Astrocyte of the hippocampus (primary cell): ENCODE measurements around the gene SURF4.
A peak's percentile ranks its signal among the peaks of the same experiment; 100 is the strongest.

Experiments
- DNase-seq: peaks from one replicate; pipeline ENCODE4 v3.0.0; 2011; ENCODE audit warnings: low read depth, low spot score

Gene SURF4

DNA sequence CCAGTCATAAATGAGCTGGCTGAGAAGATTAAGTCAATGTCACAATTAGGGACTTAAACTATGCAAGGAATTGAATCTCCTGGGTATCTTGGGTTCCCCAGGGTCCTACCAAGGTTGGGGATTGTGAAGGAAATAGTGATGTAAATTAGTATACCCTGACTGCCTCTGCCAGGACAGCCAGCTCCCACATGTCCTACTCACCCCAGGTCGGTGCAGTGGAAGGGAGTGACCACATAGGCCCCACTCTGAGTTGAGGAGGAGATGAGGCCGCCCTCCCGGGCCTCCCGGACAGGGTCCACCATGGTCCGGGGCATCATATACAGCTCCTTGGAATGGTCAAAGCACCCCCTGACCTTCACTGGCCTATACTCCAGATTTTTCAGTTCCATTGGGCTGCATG, 22.3 kb downstream of the SURF4 start:
- DNase-seq = no peak

GRCh38 chr9:133352635-133353340, 23.1 kb downstream of the SURF4 start:
- no peak for DNase-seq

DNA sequence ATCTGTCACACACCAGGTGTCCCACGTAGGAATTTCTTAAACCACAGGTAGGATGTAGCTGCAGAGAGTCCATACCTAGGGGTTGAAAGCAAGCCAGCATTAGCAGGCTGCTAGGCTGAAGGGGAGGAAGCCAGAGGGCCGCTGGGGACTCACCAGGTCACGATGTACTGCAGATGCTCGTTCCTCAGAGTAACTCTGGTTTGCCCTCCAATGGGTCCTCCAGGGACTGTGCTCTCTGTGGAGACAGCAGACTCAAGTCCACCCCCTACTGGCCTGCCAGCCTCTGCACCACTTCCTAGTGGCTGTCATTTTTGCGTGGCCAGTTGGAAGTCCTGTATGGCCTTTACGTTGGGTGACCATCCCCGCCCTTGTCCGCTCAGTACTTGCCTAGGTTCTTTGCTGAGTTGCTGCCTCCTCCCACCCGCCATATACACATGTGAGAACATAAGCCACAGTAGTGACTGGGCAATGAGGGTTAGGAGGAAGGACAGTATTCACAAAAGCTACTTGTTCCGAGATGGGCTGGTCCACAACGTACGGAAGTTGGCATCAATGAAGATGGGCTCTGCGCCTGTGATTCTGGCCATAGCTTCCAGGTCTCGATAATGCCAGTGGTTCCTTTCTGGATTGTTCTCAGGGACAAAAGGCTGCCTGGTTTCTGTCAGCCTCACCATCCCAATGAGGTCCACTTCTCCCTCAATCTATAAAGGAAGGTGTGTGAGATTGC, 23.8 kb downstream of the SURF4 start:
- DNase-seq = peak; percentile 57

DNA sequence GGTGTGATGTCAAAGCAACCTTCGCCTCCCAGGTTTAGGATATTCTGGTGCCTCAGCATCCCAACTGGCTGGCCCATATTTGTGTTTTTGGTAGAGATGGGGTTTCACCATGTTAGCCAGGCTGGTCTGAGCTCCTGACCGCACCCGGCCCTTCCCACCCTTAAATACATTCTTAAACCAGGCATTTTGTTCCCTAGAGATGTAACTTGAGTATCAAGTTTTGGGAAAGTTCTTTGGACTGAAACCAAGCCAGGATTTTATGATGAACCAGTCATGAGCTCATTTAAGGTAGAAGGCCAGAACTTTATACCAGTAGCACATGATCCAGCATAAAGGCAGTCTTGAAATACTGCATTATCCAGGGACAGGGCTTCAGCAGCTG, 24.3 kb downstream of the SURF4 start:
- DNase-seq = no peak

DNA sequence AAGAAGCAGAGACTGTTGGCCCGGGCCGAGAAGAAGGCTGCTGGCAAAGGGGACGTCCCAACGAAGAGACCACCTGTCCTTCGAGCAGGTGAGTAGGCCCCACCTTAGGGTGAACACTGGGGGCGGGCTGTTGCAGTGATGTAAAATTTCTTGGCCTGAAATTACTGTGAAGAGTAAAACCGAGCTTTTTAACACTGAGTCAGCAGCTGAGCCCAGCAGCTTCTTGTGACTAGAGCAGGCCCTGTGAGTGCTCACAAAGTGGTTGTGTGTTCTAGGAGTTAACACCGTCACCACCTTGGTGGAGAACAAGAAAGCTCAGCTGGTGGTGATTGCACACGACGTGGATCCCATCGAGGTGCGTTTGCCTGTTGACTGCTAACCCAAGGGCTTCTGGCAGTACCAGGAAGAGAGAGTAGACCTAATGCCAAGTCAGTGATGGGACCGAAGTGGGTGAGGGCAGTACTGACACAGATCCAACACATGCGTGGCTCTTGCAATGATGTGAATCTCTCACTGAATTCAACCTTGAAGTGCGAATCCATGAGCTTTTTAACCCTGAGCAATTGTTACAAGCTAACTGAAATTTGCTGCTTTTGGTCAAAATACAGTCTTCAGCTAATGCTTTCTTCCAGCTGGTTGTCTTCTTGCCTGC, 25.8 kb downstream of the SURF4 start:
- DNase-seq = no peak

- no peak for DNase-seq
Observed at GRCh38 chr9:133348718-133349573, 26.9 kb downstream of the SURF4 start.

- DNase-seq = peak; percentile 97
Observed at GRCh38 chr9:133347985-133348717, 27.7 kb downstream of the SURF4 start, which contains the start of the genes MED22 and RPL7A. MED22 (minus strand) TSS chr9:133348131; CDS start chr9:133346662, 1,469 bp downstream. RPL7A (plus strand) TSS chr9:133348218; CDS start chr9:133348244, 26 bp downstream.

GRCh38 chr9:133347515-133347984, 28.3 kb downstream of the SURF4 start:
- peak; percentile 63 for DNase-seq

DNA sequence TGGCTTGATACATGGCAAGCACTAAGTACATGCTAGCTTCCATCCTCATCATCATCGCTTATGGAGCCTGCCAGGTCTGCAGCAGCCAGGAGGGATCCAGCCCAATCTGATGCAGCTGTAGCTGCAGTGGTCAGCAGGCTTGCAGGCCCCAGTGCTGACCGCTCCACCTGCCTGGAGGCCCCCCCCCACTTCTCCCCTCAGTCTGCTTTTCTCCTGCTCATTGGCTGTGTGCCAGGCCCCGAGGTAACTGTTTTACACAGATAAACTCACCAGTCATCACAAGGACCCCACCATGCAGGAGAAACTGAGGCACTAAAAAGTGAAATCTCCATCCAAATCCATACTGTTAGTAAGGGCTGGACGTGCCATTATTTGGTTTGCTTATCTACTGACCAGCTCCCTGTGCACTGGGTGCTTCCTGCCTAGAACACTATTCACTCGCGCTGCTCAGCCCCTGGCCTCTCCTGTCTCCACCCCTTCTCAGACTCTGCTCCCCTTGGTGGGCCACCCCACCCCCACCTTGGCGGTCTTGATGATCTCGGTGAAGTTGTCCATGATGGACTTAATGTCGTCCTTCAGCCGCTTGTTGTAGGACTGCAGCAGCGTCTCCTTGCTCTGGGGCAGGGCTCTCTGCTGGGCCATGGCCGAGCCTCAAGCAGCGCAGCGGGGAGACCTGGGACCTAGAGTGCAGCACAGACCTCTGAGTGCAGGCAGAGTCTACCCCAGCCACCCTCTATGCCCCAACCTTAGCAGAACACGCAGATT, 29.7 kb downstream of the SURF4 start:
- no peak for DNase-seq

GRCh38 chr9:133345596-133345995, 30.3 kb downstream of the SURF4 start:
- no peak for DNase-seq

- no peak for DNase-seq
Observed at GRCh38 chr9:133344979-133345378, 30.9 kb downstream of the SURF4 start.

- DNase-seq = no peak
Observed at GRCh38 chr9:133344071-133344470, 31.8 kb downstream of the SURF4 start.

GRCh38 chr9:133342570-133342969, 33.3 kb downstream of the SURF4 start:
- no peak for DNase-seq

DNA sequence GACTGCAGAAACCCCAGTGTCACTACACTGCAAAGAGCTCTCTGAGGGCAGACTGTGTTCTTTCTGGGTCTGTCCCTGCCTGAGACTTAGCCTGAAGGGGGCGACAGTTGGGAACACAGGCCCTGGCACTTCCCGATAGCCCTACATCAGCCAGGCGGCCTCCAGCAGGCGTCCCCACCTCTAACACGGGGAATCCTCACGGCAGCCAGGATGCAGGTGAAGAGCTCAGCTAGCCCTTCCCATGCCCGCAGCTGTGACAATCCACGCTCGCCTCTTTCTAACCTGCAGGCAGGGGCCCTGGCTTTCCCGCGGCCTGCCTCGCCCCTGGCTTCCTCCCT, 33.8 kb downstream of the SURF4 start:
- no peak for DNase-seq

GRCh38 chr9:133341369-133342068, 34.3 kb downstream of the SURF4 start:
- DNase-seq = no peak

DNA sequence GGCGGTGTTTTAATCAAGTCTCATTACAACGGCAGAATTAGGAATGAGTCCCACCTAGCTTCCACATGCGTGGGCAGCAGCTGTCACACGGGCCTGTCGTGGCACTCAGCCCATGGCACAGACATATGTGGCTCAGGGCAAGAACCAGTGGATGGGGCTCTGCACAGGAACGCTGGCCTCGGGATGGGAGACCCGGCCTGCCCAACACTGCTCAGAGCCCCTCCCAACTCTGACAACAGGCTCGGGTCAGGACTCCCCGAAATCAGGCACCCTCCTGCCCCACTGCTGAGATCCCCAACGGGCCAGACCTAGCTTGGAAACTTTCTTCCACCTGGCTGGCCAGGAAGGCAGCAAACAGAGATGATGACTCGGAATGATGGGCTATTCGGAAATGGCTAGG, 34.9 kb downstream of the SURF4 start:
- DNase-seq = no peak

DNA sequence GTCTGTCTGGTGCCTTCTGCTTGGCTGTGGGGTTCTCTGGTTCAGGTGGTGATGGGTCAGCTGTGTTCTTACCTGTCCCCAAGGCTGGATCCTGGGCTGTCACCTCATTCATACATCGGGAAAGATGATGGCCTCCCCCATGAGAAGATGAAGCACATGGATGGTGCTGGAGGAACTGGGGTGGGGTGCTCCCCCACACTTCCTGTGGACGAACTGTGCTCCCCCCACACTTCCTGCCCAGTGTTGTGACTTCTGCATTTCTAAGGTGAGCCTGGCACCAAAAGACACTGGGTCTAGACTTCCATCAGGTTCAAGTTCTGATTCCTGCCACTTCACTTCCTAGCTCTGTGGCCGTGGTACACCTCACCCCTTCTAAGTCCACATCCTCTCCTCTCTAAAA, 35.6 kb downstream of the SURF4 start:
- DNase-seq = no peak

DNA sequence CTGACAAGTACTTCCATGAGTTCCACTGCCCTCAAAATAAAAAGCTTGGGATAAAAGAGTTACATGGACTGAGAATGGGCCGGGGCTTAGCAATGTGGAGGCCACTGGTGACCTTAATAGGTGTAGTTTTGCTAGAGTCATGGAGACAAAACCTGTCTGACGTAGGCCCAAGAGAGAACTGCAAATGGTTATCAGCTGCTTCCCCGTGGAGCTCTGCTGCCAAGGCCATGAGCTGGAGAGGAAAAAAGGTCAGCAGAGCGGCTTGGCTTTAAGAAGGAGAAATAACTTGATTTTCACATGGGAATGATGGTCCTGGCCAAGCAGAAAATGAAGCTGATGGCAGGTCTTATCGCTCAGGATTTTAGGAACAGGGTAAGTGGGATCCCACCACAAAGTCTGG, 36.2 kb downstream of the SURF4 start:
- no peak for DNase-seq
